ENCODE measurements around the gene SAE1. TPM values are rescaled to one million over a fixed set of nuclear protein-coding genes. Genes with fewer than 3 reads are reported as not detected.

The SAE1 gene
- total and polyA plus RNA-seq, 2 donors (not counting 1 experiment from before 2014, with no cell fraction given): 26.5 to 45.1 TPM

DNA sequence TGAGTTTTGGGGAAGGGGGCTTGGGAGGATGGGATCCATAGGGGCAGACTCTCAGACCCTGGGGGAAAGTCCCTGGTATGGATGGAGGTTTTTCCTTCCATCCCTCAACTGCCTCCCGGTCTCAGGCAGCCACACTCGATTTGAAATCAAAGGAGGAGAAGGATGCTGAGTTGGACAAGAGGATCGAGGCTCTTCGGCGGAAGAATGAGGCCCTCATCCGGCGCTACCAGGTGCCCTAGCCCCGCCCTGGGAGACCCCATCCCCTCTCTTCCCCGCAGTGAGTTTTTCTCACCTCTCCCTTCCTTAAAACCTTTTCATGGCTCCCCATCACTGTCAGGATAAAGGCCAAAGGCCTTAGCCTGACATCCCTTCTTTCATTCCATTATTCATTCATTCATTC is 127.8 kb downstream of the SAE1 start:
- intact Hi-C loops (cut with micrococcal nuclease): loop anchor here (10.0 kb wide), 1 partner anchor 394 kb away; the partner anchor contains the start of gene ARHGAP35
- ATAC-seq (ENCODE audit: low read depth) (no peak), DNase-seq (no peak)
- no peak for TF ChIP-seq EZH2 (IDR thresholded peaks at IDR 0.05; ENCODE audit: borderline replicate concordance, insufficient read depth, low read depth, low read length, poor library complexity, severe bottlenecking)
- TF ChIP-seq, protein P1, sequence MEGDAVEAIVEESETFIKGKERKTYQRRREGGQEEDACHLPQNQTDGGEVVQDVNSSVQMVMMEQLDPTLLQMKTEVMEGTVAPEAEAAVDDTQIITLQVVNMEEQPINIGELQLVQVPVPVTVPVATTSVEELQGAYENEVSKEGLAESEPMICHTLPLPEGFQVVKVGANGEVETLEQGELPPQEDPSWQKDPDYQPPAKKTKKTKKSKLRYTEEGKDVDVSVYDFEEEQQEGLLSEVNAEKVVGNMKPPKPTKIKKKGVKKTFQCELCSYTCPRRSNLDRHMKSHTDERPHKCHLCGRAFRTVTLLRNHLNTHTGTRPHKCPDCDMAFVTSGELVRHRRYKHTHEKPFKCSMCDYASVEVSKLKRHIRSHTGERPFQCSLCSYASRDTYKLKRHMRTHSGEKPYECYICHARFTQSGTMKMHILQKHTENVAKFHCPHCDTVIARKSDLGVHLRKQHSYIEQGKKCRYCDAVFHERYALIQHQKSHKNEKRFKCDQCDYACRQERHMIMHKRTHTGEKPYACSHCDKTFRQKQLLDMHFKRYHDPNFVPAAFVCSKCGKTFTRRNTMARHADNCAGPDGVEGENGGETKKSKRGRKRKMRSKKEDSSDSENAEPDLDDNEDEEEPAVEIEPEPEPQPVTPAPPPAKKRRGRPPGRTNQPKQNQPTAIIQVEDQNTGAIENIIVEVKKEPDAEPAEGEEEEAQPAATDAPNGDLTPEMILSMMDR (IDR thresholded peaks at IDR 0.05): no peak
- H3K4me2 ChIP-seq (replicated peaks; ENCODE audit: low read depth, low read length, poor library complexity, severe bottlenecking): no peak overlapping the region
- no peaks in the 10 kb centered on the region for H3K27me3 ChIP-seq (replicated peaks in 1 of 4; ENCODE audit: control extremely low read depth in 1 of 4, control insufficient read depth in 3 of 4, insufficient read depth in 4 of 4, low read length in 3 of 4)
- H3K4me3 ChIP-seq (ENCODE audit: control extremely low read depth in 1 of 5, extremely low read depth in 1 of 5, insufficient read depth in 1 of 5, low read depth in 2 of 5, low read length in 4 of 5): no peak overlapping the region
- ChIA-PET POLR2A (no interaction called here), CTCF (interaction anchor here (0.7 kb wide), 1 partner anchor 14 kb away, joined by 3 read pairs; no protein-coding TSS in a partner anchor)
- H3K9ac ChIP-seq (ENCODE audit: low read length): no peak overlapping the region
- H4K20me1 ChIP-seq (ENCODE audit: control insufficient read depth, insufficient read depth, low read length, poor library complexity, severe bottlenecking): peaks cover 44% of the 10 kb centered on the region
- H3K9me3 Mint-ChIP-seq (ENCODE audit: insufficient read depth): no peaks in the 10 kb centered on the region
- H3K27me3 Mint-ChIP-seq: no peaks in the 10 kb centered on the region
- 97% methylated on average over 8 of the region's 9 CpGs for WGBS (ENCODE audit: insufficient coverage)
- no peak overlapping the region for H3K27ac ChIP-seq (ENCODE audit: low read length in 2 of 2)
- no peak overlapping the region for H2AFZ ChIP-seq (ENCODE audit: insufficient read depth, low read depth, low read length, poor library complexity, severe bottlenecking)
- H3K4me1 Mint-ChIP-seq: peaks cover 46% of the 10 kb centered on the region
- H3K79me2 ChIP-seq (ENCODE audit: control insufficient read depth, insufficient read depth, low read length): peaks cover 25% of the 10 kb centered on the region
- H3K4me1 ChIP-seq (ENCODE audit: control insufficient read depth in 2 of 2, insufficient read depth in 2 of 2, low read length in 2 of 2): peaks cover 20 to 34% of the 10 kb centered on the region in 2 donors
- H3K9me3 ChIP-seq (ENCODE audit: control extremely low read depth in 1 of 3, control insufficient read depth in 2 of 3, insufficient read depth in 1 of 3, low read length in 2 of 3): peaks cover 0 to 6% (median 0%) of the 10 kb centered on the region in 3 donors
- peaks cover 3 to 30% of the 10 kb centered on the region in 2 experiments for H3K36me3 ChIP-seq (replicated peaks in 1 of 2; ENCODE audit: control extremely low read depth in 1 of 2, control insufficient read depth in 1 of 2, extremely low read depth in 1 of 2, insufficient read depth in 2 of 2, low read length in 1 of 2)
- no peak overlapping the region for H3K27ac Mint-ChIP-seq
- H3K4me3 Mint-ChIP-seq: peak overlapping the region; percentile 92

DNA sequence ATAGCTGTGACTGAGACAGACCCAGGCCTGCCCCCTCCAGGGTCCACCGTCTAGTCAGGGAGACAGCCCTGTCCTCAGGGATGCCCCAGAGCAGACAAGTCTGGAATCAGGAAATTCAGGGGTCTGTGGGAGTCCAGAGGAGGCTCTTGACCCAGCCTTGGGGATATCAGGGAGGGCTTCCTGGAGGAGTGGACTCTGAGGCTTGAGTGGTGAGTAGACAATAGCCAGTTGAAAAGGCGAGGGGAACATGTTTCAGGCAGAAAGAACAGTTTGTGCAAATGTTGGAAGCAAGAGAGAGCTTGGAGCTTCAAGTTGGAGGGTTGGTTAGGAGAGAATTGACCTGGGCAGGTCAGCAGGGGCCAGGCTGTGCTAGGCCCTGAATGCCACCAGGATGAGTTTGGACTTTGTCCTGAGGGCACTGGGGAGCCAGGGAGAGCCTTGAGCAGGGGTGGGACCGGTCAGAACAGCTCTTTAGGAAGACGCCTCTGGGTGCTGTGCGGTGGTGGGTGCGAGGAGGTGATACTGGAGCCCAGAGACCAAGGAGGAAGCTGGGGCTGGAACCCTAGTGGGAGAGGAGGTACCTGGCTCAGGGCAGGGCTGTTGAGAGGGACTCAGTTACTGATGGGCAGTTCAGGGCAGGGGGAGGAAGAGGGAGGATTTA is 128.4 kb downstream of the SAE1 start:
- Histone ChIP-seq H3K4me3 (ENCODE audit: control extremely low read depth in 1 of 5, extremely low read depth in 1 of 5, insufficient read depth in 1 of 5, low read depth in 2 of 5, low read length in 4 of 5) (no peak overlapping the region), H3K4me1 (ENCODE audit: control insufficient read depth in 2 of 2, insufficient read depth in 2 of 2, low read length in 2 of 2) (peaks cover 20 to 34% of the 10 kb centered on the region in 2 donors), H2AFZ (ENCODE audit: insufficient read depth, low read depth, low read length, poor library complexity, severe bottlenecking) (no peak overlapping the region), H3K9ac (ENCODE audit: low read length) (no peak overlapping the region), H3K9me3 (ENCODE audit: control extremely low read depth in 1 of 3, control insufficient read depth in 2 of 3, insufficient read depth in 1 of 3, low read length in 2 of 3) (peaks cover 0 to 6% (median 0%) of the 10 kb centered on the region in 3 donors), H3K79me2 (ENCODE audit: control insufficient read depth, insufficient read depth, low read length) (peaks cover 25% of the 10 kb centered on the region), H3K4me2 (replicated peaks; ENCODE audit: low read depth, low read length, poor library complexity, severe bottlenecking) (no peak overlapping the region), H3K27ac (ENCODE audit: low read length in 2 of 2) (no peak overlapping the region), H4K20me1 (ENCODE audit: control insufficient read depth, insufficient read depth, low read length, poor library complexity, severe bottlenecking) (peaks cover 44% of the 10 kb centered on the region), H3K36me3 (replicated peaks in 1 of 2; ENCODE audit: control extremely low read depth in 1 of 2, control insufficient read depth in 1 of 2, extremely low read depth in 1 of 2, insufficient read depth in 2 of 2, low read length in 1 of 2) (peaks cover 3 to 30% of the 10 kb centered on the region in 2 experiments), H3K27me3 (replicated peaks in 1 of 4; ENCODE audit: control extremely low read depth in 1 of 4, control insufficient read depth in 3 of 4, insufficient read depth in 4 of 4, low read length in 3 of 4) (no peaks in the 10 kb centered on the region)
- no peak for ATAC-seq (ENCODE audit: low read depth)
- CTCF ChIA-PET: interaction anchor here (0.7 kb wide), 1 partner anchor 15 kb away, joined by 3 read pairs; no protein-coding TSS in a partner anchor
- Mint-ChIP-seq H3K4me3 (peak overlapping the region; percentile 72), H3K4me1 (peaks cover 46% of the 10 kb centered on the region), H3K27ac (peak overlapping the region; percentile 73), H3K9me3 (ENCODE audit: insufficient read depth) (no peaks in the 10 kb centered on the region), H3K27me3 (no peaks in the 10 kb centered on the region)
- DNase-seq: no peak
- TF ChIP-seq, protein P1 (IDR thresholded peaks at IDR 0.05): no peak
- TF ChIP-seq EZH2 (IDR thresholded peaks at IDR 0.05; ENCODE audit: borderline replicate concordance, insufficient read depth, low read depth, low read length, poor library complexity, severe bottlenecking): no peak
- 97% methylated on average over 6 of the region's 6 CpGs for WGBS (ENCODE audit: insufficient coverage)
- intact Hi-C loops (cut with micrococcal nuclease): loop anchor here (10.0 kb wide), 1 partner anchor 394 kb away; the partner anchor contains the start of gene ARHGAP35
- POLR2A ChIA-PET: no interaction called here
